ENCODE data around the gene TSPAN16.
"Not testable (repeated sequence)": the region's sequence is repeated elsewhere in the genome, so short reads cannot be mapped to it uniquely, and the experiment has no call there.

Gene TSPAN16

GRCh38 chr19:11347546-11348039 lies 51.6 kb downstream of the TSPAN16 start:
- no peak for DNase-seq

DNA sequence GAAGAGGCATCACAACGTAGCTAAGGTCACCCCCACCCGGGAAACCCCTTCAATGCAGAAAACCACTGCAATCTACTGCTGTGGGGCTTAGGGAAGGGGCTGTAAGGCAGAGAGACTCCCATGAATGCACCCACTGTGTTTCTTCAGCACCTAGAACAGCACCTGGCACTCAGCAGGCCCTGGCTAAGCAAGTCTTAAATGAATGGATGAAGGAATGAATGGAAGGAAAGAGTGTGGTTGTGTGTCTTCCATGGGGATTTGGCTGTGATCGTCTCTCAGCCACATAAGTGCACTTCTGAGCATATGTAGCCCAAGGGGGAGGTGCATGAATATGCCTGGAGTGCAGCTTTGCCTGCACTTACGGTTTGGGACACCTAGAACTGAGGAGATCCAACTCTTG lies 53.2 kb downstream of the TSPAN16 start:
- DNase-seq, result no peak

GRCh38 chr19:11354102-11354501 lies 58.1 kb downstream of the TSPAN16 start:
- DNase-seq, result not testable (repeated sequence)

GRCh38 chr19:11355160-11356073 lies 59.5 kb downstream of the TSPAN16 start, which contains the start of gene PLPPR2:
PLPPR2 (plus strand) TSS chr19:11355432; CDS start chr19:11357674, 2,242 bp downstream.
- peak; percentile 89 for DNase-seq

- DNase-seq, result no peak
These were observed 60.1 kb downstream of the TSPAN16 start for GRCh38 chr19:11356074-11356397.

DNA sequence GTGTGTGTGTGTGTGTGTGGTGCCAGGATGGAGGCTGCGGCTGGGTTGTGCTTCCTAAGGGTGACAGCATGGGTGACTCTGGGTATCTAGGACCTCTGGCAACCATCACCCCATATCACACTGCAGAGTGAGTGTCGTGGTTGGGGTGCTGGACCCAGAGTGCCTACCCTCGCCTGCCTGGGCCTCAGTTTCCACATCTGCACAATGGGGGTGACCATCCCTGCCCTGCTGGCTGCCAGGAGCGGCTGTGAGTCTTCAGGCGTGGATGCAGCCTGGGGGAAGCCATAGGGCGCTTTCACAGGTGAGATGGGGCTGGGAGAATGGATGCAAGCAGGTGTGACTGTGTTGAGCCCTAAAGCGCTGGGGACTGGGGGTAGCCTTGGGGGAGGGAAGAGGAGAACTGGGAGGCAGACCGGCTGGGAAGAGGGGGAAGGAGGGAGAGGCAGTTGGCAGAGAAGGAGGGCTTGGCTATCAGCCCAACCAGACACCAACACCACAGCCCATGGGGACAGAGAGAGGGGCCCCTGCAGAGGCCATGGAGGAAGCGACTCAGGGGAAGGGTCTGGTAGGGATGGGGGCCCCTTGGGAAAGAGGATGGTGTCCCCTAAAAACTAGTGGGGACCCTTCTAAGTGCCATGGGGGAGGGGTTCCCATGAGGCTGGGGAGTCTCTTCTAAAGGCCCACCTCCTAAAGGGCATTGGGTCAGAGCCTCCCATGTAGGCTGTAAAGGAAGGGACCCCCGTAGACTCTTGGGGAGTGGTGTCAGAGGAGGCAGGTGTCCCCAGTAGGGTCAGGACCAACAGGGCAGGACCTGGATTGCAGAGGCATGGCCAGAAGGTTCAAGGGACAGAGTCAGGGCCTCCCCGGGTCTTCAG lies 61.0 kb downstream of the TSPAN16 start:
- DNase-seq, result no peak

GRCh38 chr19:11359421-11359820 lies 63.5 kb downstream of the TSPAN16 start:
- no peak for DNase-seq

- DNase-seq, result no peak
These were observed 65.2 kb downstream of the TSPAN16 start for GRCh38 chr19:11361037-11361770.

GRCh38 chr19:11361771-11362731 lies 66.1 kb downstream of the TSPAN16 start:
- no peak for DNase-seq

- no peak for DNase-seq
These were observed 67.9 kb downstream of the TSPAN16 start for GRCh38 chr19:11363881-11364280.

- no peak for DNase-seq
These were observed 68.4 kb downstream of the TSPAN16 start for GRCh38 chr19:11364296-11364904.

DNA sequence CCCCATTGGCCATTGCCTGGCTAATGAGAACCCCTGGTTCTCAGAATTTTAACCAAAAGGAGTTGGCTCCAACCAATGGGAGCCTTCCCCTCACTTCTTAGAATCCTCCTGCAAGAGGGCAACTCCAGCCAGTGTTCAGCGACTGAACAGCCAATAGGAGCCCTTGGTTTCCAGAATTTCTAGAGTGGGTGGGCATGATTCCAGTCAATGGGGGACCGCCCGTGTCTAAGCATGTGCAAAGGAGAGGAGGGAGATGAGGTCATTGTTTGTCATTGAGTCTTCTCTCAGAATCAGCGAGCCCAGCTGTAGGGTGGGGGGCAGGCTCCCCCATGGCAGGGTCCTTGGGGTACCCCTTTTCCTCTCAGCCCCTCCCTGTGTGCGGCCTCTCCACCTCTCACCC lies 69.0 kb downstream of the TSPAN16 start:
- DNase-seq, result no peak
